ENCODE results near the gene RNF149. TPM values are rescaled to one million over a fixed set of nuclear protein-coding genes. Genes with fewer than 3 reads are reported as not detected.
A peak's percentile ranks its signal among the peaks of the same experiment; 100 is the strongest.

RNF149 gene
- total RNA-seq, 2 experiments from 2014 or later = 139 to 150 TPM

GRCh38 chr2:101339266-101339880 lies 30.9 kb upstream of the RNF149 start:
- Mint-ChIP-seq H3K27ac (no peak overlapping the region), H3K4me3 (no peak overlapping the region), H3K27me3 (no peaks in the 10 kb centered on the region), H3K36me3 (ENCODE audit: low read depth) (no peaks in the 10 kb centered on the region), H3K9me3 (no peaks in the 10 kb centered on the region), H3K4me1 (ENCODE audit: low read depth) (peaks cover 43% of the 10 kb centered on the region)
- POLR2A ChIA-PET = interaction anchor here (1.3 to 2.2 kb wide), 3 partner anchors 11 to 47 kb away, joined by 3 to 11 read pairs (median 3); no protein-coding TSS in a partner anchor
- intact Hi-C loops (cut with DNase I, micrococcal nuclease) = no loop called here
- TF ChIP-seq CTCF (IDR thresholded peaks at IDR 0.05) = no peak
- no peaks in the 10 kb centered on the region for H3K9me3 ChIP-seq (ENCODE audit: control insufficient read depth in 1 of 2, insufficient read depth in 1 of 2, low read length in 2 of 2)
- ATAC-seq (ENCODE audit: poor library complexity) (no peak), DNase-seq (no peak)
- CTCF ChIA-PET = interaction anchor here (1.1 kb wide), 1 partner anchor 48 kb away, joined by 3 read pairs; the partner anchor contains the start of gene CREG2
- peaks cover 25% of the 10 kb centered on the region for H3K4me1 ChIP-seq (ENCODE audit: insufficient read depth, low read length)
- H3K27me3 ChIP-seq (ENCODE audit: control insufficient read depth in 1 of 2, insufficient read depth in 2 of 2, low read length in 2 of 2) = no peaks in the 10 kb centered on the region
- H3K4me3 ChIP-seq (ENCODE audit: low read length) = no peak overlapping the region
- no peak overlapping the region for H3K27ac ChIP-seq (ENCODE audit: low read depth in 1 of 2, low read length in 2 of 2)
- H3K36me3 ChIP-seq (ENCODE audit: insufficient read depth, low read length) = no peaks in the 10 kb centered on the region

- ChIA-PET CTCF (no interaction called here), POLR2A (no interaction called here)
- H3K4me3 ChIP-seq (ENCODE audit: low read length) = no peak overlapping the region
- H3K27me3 ChIP-seq (ENCODE audit: control insufficient read depth in 1 of 2, insufficient read depth in 2 of 2, low read length in 2 of 2) = no peaks in the 10 kb centered on the region
- H3K4me1 ChIP-seq (ENCODE audit: insufficient read depth, low read length) = peaks cover 30% of the 10 kb centered on the region
- Mint-ChIP-seq H3K36me3 (ENCODE audit: low read depth) (no peaks in the 10 kb centered on the region), H3K27ac (no peak overlapping the region), H3K9me3 (no peaks in the 10 kb centered on the region), H3K4me3 (no peak overlapping the region), H3K27me3 (no peaks in the 10 kb centered on the region), H3K4me1 (ENCODE audit: low read depth) (peaks cover 53% of the 10 kb centered on the region)
- intact Hi-C loops (cut with DNase I, micrococcal nuclease) = no loop called here
- TF ChIP-seq CTCF (IDR thresholded peaks at IDR 0.05) = no peak
- H3K27ac ChIP-seq (ENCODE audit: low read depth in 1 of 2, low read length in 2 of 2) = no peak overlapping the region
- DNase-seq (no peak), ATAC-seq (ENCODE audit: poor library complexity) (no peak)
- no peaks in the 10 kb centered on the region for H3K9me3 ChIP-seq (ENCODE audit: control insufficient read depth in 1 of 2, insufficient read depth in 1 of 2, low read length in 2 of 2)
- H3K36me3 ChIP-seq (ENCODE audit: insufficient read depth, low read length) = no peaks in the 10 kb centered on the region
Measured at GRCh38 chr2:101337877-101338276, 29.4 kb upstream of the RNF149 start.

GRCh38 chr2:101332885-101333766 lies 24.6 kb upstream of the RNF149 start:
- Mint-ChIP-seq H3K36me3 (ENCODE audit: low read depth) (no peaks in the 10 kb centered on the region), H3K4me3 (peak overlapping the region; percentile 44), H3K27ac (peak overlapping the region; percentile 77), H3K27me3 (no peaks in the 10 kb centered on the region), H3K9me3 (no peaks in the 10 kb centered on the region), H3K4me1 (ENCODE audit: low read depth) (peaks cover 28% of the 10 kb centered on the region)
- POLR2A ChIA-PET = interaction anchor here (0.9 to 1.8 kb wide), 6 partner anchors 17 to 28 kb away, joined by 3 to 12 read pairs (median 4); partner anchors contain the start of gene RNF149
- Histone ChIP-seq H3K27me3 (ENCODE audit: control insufficient read depth in 1 of 2, insufficient read depth in 2 of 2, low read length in 2 of 2) (no peaks in the 10 kb centered on the region), H3K36me3 (ENCODE audit: insufficient read depth, low read length) (no peaks in the 10 kb centered on the region), H3K27ac (ENCODE audit: low read depth in 1 of 2, low read length in 2 of 2) (no peak overlapping the region), H3K4me1 (ENCODE audit: insufficient read depth, low read length) (peaks cover 46% of the 10 kb centered on the region), H3K4me3 (ENCODE audit: low read length) (no peak overlapping the region), H3K9me3 (ENCODE audit: control insufficient read depth in 1 of 2, insufficient read depth in 1 of 2, low read length in 2 of 2) (no peaks in the 10 kb centered on the region)
- ATAC-seq (ENCODE audit: poor library complexity) (peak; percentile 29), DNase-seq (no peak)
- CTCF ChIA-PET = interaction anchor here (0.9 to 1.1 kb wide), 3 partner anchors 7 to 9 kb away, joined by 3 to 5 read pairs (median 4); no protein-coding TSS in a partner anchor
- no peak for TF ChIP-seq CTCF (IDR thresholded peaks at IDR 0.05)
- intact Hi-C loops (cut with DNase I, micrococcal nuclease) = no loop called here
